HepG2 (cell line): ENCODE results near the gene SLC25A33. TPM values are rescaled to one million over a fixed set of nuclear protein-coding genes. Genes with fewer than 3 reads are reported as not detected.

ENCODE experiments used
- HNF4G ChIP-seq, 2 experiments: sonication (generic) in 1 of 2; formaldehyde crosslinking in 1 of 2; IDR thresholded peaks; 2 replicates each; pipeline versions ENCODE4 v1.4.0 to v1.6.1; 2011 to 2020; ENCODE audit warnings: borderline replicate concordance in 2 of 2, low read depth in 2 of 2, mild to moderate bottlenecking in 2 of 2, low read length in 1 of 2, missing genetic modification reagents in 1 of 2, moderate library complexity in 1 of 2
- KDM5A ChIP-seq: fragments of 200-600 bp; sonication (generic); IDR thresholded peaks from 2 replicates; pipeline ENCODE4 v1.7.0; 2018; ENCODE audit warnings: antibody characterized with exemption, mild to moderate bottlenecking, low read length, borderline replicate concordance
- NCOA2 ChIP-seq: sonication (generic); formaldehyde crosslinking; IDR thresholded peaks from 2 replicates; pipeline ENCODE4 v1.8.0; 2022; ENCODE audit warnings: inconsistent platforms
- RXRB ChIP-seq: IDR thresholded peaks from 2 replicates; pipeline ENCODE4 v1.6.1; 2016; ENCODE audit warnings: borderline replicate concordance, missing genetic modification reagents, missing compliant biosample characterization
- TAF1 ChIP-seq: sonication (generic); formaldehyde crosslinking; IDR thresholded peaks from 2 replicates; pipeline ENCODE4 v1.4.0; 2020; ENCODE audit warnings: missing genetic modification reagents
- TRAFD1 ChIP-seq: sonication (generic); formaldehyde crosslinking; IDR thresholded peaks from 2 replicates; pipeline ENCODE4 v1.5.1; 2020; ENCODE audit warnings: missing genetic modification reagents, mild to moderate bottlenecking, borderline replicate concordance
- USF2 ChIP-seq, 2 experiments: sonication (generic) in 1 of 2; formaldehyde crosslinking in 1 of 2; IDR thresholded peaks; 2 replicates each; pipeline versions ENCODE4 v1.5.1 to v1.6.1; 2011 to 2020; ENCODE audit warnings: borderline replicate concordance in 1 of 2, low read depth in 1 of 2, low read length in 1 of 2, mild to moderate bottlenecking in 1 of 2, missing genetic modification reagents in 1 of 2, moderate library complexity in 1 of 2
- ZBTB20 ChIP-seq: sonication (generic); formaldehyde crosslinking; IDR thresholded peaks from 2 replicates; pipeline ENCODE4 v1.8.1; 2023; ENCODE audit warnings: missing genetic modification reagents, low read depth, mild to moderate bottlenecking, borderline replicate concordance
- ZBTB43 ChIP-seq: sonication (generic); formaldehyde crosslinking; conservative IDR thresholded peaks from 2 replicates; pipeline ENCODE4 v1.4.0; 2020; ENCODE audit warnings: missing genetic modification reagents
- ZNF142 ChIP-seq: sonication (generic); formaldehyde crosslinking; IDR thresholded peaks from 2 replicates; pipeline ENCODE4 v1.4.0; 2020; ENCODE audit warnings: missing genetic modification reagents
- ZNF530 ChIP-seq: sonication (generic); formaldehyde crosslinking; IDR thresholded peaks from 2 replicates; pipeline ENCODE4 v1.5.0; 2020; ENCODE audit warnings: low read depth, mild to moderate bottlenecking, missing genetic modification reagents
- ZNF563 ChIP-seq: sonication (generic); formaldehyde crosslinking; IDR thresholded peaks from 2 replicates; pipeline ENCODE4 v1.8.0; 2022; ENCODE audit warnings: mild to moderate bottlenecking, moderate library complexity, missing genetic modification reagents
- polyA plus RNA-seq, 8 experiments: library from polyadenylated mRNA; depleted of rRNA in 3 of 8; stranded (reverse) in 7 of 8; unstranded in 1 of 8; fragments of >200 nt; fragmentation: Illumina TruSeq in 4 of 8; extraction: Trizol in 4 of 8; gene quantifications; 2 replicates each; pipeline versions ENCODE4 v1.2.1 to v1.2.3, GENCODE V29; 2011 to 2016; ENCODE audit warnings: low read depth in 4 of 8, missing spikeins in 1 of 8, mixed read lengths in 1 of 8; ENCODE audit not compliant: insufficient read depth in 1 of 8
- total RNA-seq, 5 experiments: library from RNA; depleted of rRNA; stranded (reverse); fragments of >200 nt; fragmentation: Illumina TruSeq; extraction: Trizol; gene quantifications; 2 replicates each; pipeline ENCODE4 v1.2.3, GENCODE V29; 2016; ENCODE audit warnings: low read depth in 1 of 5
- TF ChIP-seq, protein P1 (sequence below): sonication (generic); formaldehyde crosslinking; IDR thresholded peaks from 2 replicates; pipeline ENCODE4 v1.4.0; 2020; ENCODE audit warnings: missing genetic modification reagents; ENCODE audit errors: not compliant biosample characterization

The SLC25A33 gene
- total and polyA plus RNA-seq, 2 of the 13 experiments (the other 11 are each of a cell fraction or from before 2014, with no cell fraction given), result 15.4 to 50.3 TPM

- TF ChIP-seq TRAFD1 (CRISPR knock-in tag), result no peak
- 0 out of 2 replicates have a peak, but pooled peaks have one; percentile 31 for TF ChIP-seq HNF4G (IDR thresholded peaks at IDR 0.05; ENCODE audit: borderline replicate concordance, low read depth, low read length)
- TF ChIP-seq HNF4G (CRISPR knock-in tag; IDR thresholded peaks at IDR 0.05; ENCODE audit: borderline replicate concordance, low read depth), result no peak
- no peak for TF ChIP-seq KDM5A
- TF ChIP-seq ZNF142 (CRISPR knock-in tag), result no peak
- no peak; the same call in 1 of the 2 replicates for TF ChIP-seq TAF1 (CRISPR knock-in tag)
- no peak; the same call in 1 of the 2 replicates for TF ChIP-seq ZNF563 (CRISPR knock-in tag)
- TF ChIP-seq NCOA2 (CRISPR knock-in tag), result peak; percentile 46; the same call in 1 of the 2 replicates
- peak; percentile 67; the same call in 1 of the 2 replicates for TF ChIP-seq ZBTB43 (CRISPR knock-in tag)
- peak; percentile 87 for TF ChIP-seq RXRB (CRISPR knock-in tag)
- TF ChIP-seq ZNF530 (CRISPR knock-in tag), result no peak
- no peak for TF ChIP-seq ZBTB20 (CRISPR knock-in tag)
- peak; percentile 31; the same call in 1 of the 2 replicates for TF ChIP-seq USF2 (IDR thresholded peaks at IDR 0.05; ENCODE audit: low read depth, low read length)
- 0 out of 2 replicates have a peak, but pooled peaks have one; percentile 13 for TF ChIP-seq USF2 (CRISPR knock-in tag; IDR thresholded peaks at IDR 0.05; ENCODE audit: borderline replicate concordance)
- TF ChIP-seq, protein P1, sequence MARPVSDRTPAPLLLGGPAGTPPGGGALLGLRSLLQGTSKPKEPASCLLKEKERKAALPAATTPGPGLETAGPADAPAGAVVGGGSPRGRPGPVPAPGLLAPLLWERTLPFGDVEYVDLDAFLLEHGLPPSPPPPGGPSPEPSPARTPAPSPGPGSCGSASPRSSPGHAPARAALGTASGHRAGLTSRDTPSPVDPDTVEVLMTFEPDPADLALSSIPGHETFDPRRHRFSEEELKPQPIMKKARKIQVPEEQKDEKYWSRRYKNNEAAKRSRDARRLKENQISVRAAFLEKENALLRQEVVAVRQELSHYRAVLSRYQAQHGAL (CRISPR knock-in tag), result no peak
Observed at GRCh38 chr1:9500756-9501754, 38.2 kb upstream of the SLC25A33 start (continued).
